CD4-positive, alpha-beta T cell (primary cell): Measurements from ENCODE around the gene C20orf202. TPM values are rescaled to one million over a fixed set of nuclear protein-coding genes. Genes with fewer than 3 reads are reported as not detected.

Experiments
- ATAC-seq: fragments of 200-7000 bp; cut with Tn5 transposase; one replicate; pipeline ENCODE4 v1.10.0; 2022; ENCODE audit warnings: mild to moderate bottlenecking; ENCODE audit not compliant: poor library complexity
- CTCF ChIA-PET: fragments of 350-600 bp; sonication (Branson Sonifier 250); formaldehyde crosslinking; loops from one replicate; lab custom pipeline; 2021; ENCODE audit warnings: antibody characterized with exemption, inconsistent platforms; lab: Charles Lee
- POLR2A ChIA-PET: fragments of 350-600 bp; sonication (Branson Sonifier 250); formaldehyde crosslinking; loops from one replicate; lab custom pipeline; 2021; ENCODE audit warnings: antibody characterized with exemption, inconsistent platforms; lab: Charles Lee
- DNase-seq, 14 experiments: peaks; one replicate each; pipeline ENCODE4 v3.0.0-alpha.2; 2013 to 2020; ENCODE audit warnings: mixed read lengths in 2 of 14
- H3K27ac ChIP-seq, 2 donors: one replicate each; pipeline versions ENCODE4 v1.5.1 to v1.7.0; 2013; ENCODE audit warnings: low read length in 2 of 2, low read depth in 1 of 2, mild to moderate bottlenecking in 1 of 2
- H3K27me3 ChIP-seq, 2 experiments: 1 replicate in 1 of 2; 2 replicates in 1 of 2; pipeline versions ENCODE4 v1.6.1 to v1.7.0; 2013; ENCODE audit warnings: low read length in 2 of 2, control low read depth in 1 of 2, mild to moderate bottlenecking in 1 of 2, moderate library complexity in 1 of 2; ENCODE audit not compliant: insufficient read depth in 2 of 2, control insufficient read depth in 1 of 2
- H3K36me3 ChIP-seq: one replicate; pipeline ENCODE4 v1.6.1; 2013; ENCODE audit warnings: low read length, control low read depth; ENCODE audit not compliant: insufficient read depth
- H3K4me1 ChIP-seq: one replicate; pipeline ENCODE4 v1.6.1; 2013; ENCODE audit warnings: low read length, control low read depth; ENCODE audit not compliant: insufficient read depth
- H3K4me3 ChIP-seq: one replicate; pipeline ENCODE4 v1.5.1; 2013; ENCODE audit warnings: mild to moderate bottlenecking, low read length, moderate library complexity
- H3K9me3 ChIP-seq, 2 experiments: 1 replicate in 1 of 2; 2 replicates in 1 of 2; pipeline versions ENCODE4 v1.6.1 to v1.7.0; 2013; ENCODE audit warnings: low read length in 2 of 2, mild to moderate bottlenecking in 2 of 2, control low read depth in 1 of 2, moderate library complexity in 1 of 2; ENCODE audit not compliant: control insufficient read depth in 1 of 2, insufficient read depth in 1 of 2
- H3K27ac Mint-ChIP-seq: one replicate; pipeline ENCODE4 v1.8.0; 2020; ENCODE audit warnings: mixed read lengths
- H3K27me3 Mint-ChIP-seq: one replicate; pipeline ENCODE4 v1.8.0; 2021; ENCODE audit warnings: mixed read lengths
- H3K36me3 Mint-ChIP-seq: one replicate; pipeline ENCODE4 v1.8.0; 2021; ENCODE audit warnings: low read depth, mixed read lengths
- H3K4me1 Mint-ChIP-seq: one replicate; pipeline ENCODE4 v1.8.0; 2021; ENCODE audit warnings: low read depth, mixed read lengths
- H3K4me3 Mint-ChIP-seq: one replicate; pipeline ENCODE4 v1.8.0; 2020; ENCODE audit warnings: mild to moderate bottlenecking, mixed read lengths
- H3K9me3 Mint-ChIP-seq: one replicate; pipeline ENCODE4 v1.8.0; 2020; ENCODE audit warnings: mixed read lengths
- CTCF ChIP-seq: fragments of 200-600 bp; IDR thresholded peaks from one replicate; pipeline ENCODE4 v1.8.0; 2022; ENCODE audit warnings: antibody characterized with exemption, mild to moderate bottlenecking
- intact Hi-C, 2 experiments: fragments of 100-400 bp; cut with DNase I in 1 of 2; cut with micrococcal nuclease in 1 of 2; formaldehyde crosslinking; loops; one replicate each; pipeline versions ENCODE4 v1.15.1 to v1.9.0; 2023 to 2025; cut with DNase I, micrococcal nuclease
- total RNA-seq, 174 experiments: library from RNA in 2 of 174; stranded (reverse) in 2 of 174; gene quantifications; one replicate each; pipeline ENCODE4 v1.2.3 and lab custom pipeline; 2021 to 2026

Gene C20orf202
- total RNA-seq, 2 experiments from 2014 or later, result not detected

DNA sequence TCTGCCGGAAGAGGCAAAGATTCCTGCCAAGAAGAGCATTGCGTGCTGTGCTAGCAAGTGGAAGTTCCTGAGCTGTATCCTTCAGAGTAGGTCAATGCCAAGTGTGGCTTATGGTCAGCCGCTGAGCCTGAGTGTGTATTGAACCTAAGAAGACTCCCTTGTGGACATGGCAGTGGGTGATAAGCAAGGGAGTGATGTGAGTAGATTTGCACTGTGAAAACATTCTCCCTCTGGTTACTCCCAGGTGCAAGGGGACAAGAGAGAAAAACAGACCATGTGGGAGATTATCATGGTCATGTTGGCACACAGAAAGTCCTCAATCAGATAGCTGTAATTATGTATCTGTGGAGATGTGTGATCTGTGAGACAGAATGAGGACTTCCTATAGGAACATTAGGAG, 12.4 kb upstream of the C20orf202 start:
- Mint-ChIP-seq H3K27ac (no peak overlapping the region), H3K4me3 (no peak overlapping the region), H3K36me3 (no peaks in the 10 kb centered on the region), H3K4me1 (peaks cover 3% of the 10 kb centered on the region), H3K9me3 (no peaks in the 10 kb centered on the region), H3K27me3 (peaks cover 10% of the 10 kb centered on the region)
- ChIA-PET POLR2A (no interaction called here), CTCF (no interaction called here)
- no peak for ATAC-seq
- TF ChIP-seq CTCF, result no peak
- DNase-seq, result no peak
- Histone ChIP-seq H3K9me3 (no peaks in the 10 kb centered on the region), H3K27me3 (peaks cover 0 to 7% of the 10 kb centered on the region in 2 experiments), H3K36me3 (no peaks in the 10 kb centered on the region), H3K4me3 (no peak overlapping the region), H3K27ac (no peak overlapping the region), H3K4me1 (peaks cover 3% of the 10 kb centered on the region)
- intact Hi-C loops, result no loop called here

- Mint-ChIP-seq H3K36me3 (no peaks in the 10 kb centered on the region), H3K27me3 (peaks cover 10% of the 10 kb centered on the region), H3K4me3 (no peak overlapping the region), H3K4me1 (no peaks in the 10 kb centered on the region), H3K9me3 (no peaks in the 10 kb centered on the region), H3K27ac (no peak overlapping the region)
- Histone ChIP-seq H3K27ac (no peak overlapping the region), H3K9me3 (no peaks in the 10 kb centered on the region), H3K4me1 (no peaks in the 10 kb centered on the region), H3K36me3 (no peaks in the 10 kb centered on the region), H3K4me3 (no peak overlapping the region), H3K27me3 (peaks cover 0 to 4% of the 10 kb centered on the region in 2 experiments)
- CTCF ChIA-PET, result no interaction called here
- POLR2A ChIA-PET, result no interaction called here
- DNase-seq (no peak), ATAC-seq (no peak)
- no peak for TF ChIP-seq CTCF
- intact Hi-C loops, result no loop called here
Observed at GRCh38 chr20:1191299-1191698, 12.0 kb upstream of the C20orf202 start.

- Histone ChIP-seq H3K9me3 (no peaks in the 10 kb centered on the region), H3K27ac (no peak overlapping the region), H3K4me3 (no peak overlapping the region), H3K27me3 (no peaks in the 10 kb centered on the region), H3K36me3 (no peaks in the 10 kb centered on the region), H3K4me1 (no peaks in the 10 kb centered on the region)
- POLR2A ChIA-PET, result no interaction called here
- H3K27me3 Mint-ChIP-seq, result no peaks in the 10 kb centered on the region
- no peak for TF ChIP-seq CTCF
- ATAC-seq, result no peak
- H3K36me3 Mint-ChIP-seq, result no peaks in the 10 kb centered on the region
- no peak for DNase-seq
- no peak overlapping the region for H3K4me3 Mint-ChIP-seq
- no peak overlapping the region for H3K27ac Mint-ChIP-seq
- peaks cover 6% of the 10 kb centered on the region for H3K4me1 Mint-ChIP-seq
- intact Hi-C loops, result no loop called here
- CTCF ChIA-PET, result no interaction called here
- no peaks in the 10 kb centered on the region for H3K9me3 Mint-ChIP-seq
Observed at GRCh38 chr20:1195226-1195625, 8.0 kb upstream of the C20orf202 start.
